ENCODE results near the gene TLE6. TPM values are rescaled to one million over a fixed set of nuclear protein-coding genes. Genes with fewer than 3 reads are reported as not detected.

TLE6 gene
- total RNA-seq, 1 donor from 2014 or later, result 0.11 TPM

DNA sequence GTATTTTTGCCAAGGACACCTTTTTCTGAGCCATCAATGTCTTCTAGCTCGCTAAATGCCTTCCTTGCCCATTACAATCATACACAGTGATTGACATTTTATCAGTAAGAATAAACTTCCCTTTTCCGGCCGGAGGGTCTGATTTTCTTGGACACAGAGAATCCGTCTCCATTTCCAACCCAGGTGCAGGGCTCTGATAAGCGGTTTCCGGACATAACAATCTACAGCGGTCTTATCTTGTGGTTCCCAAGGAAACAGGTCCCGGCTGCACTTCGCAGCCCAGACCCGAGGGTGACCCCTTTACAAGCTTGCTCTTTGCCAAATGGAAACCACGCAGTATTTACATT is 27.5 kb upstream of the TLE6 start:
- FAIRE-seq (no peak), DNase-seq (ENCODE audit: low read depth) (peak; percentile 48)
- peak overlapping the region; percentile 93 for H3K4me2 ChIP-seq (ENCODE audit: low read length)
- peak overlapping the region; percentile 98 for H3K4me3 Mint-ChIP-seq (ENCODE audit: unreplicated experiment)
- no peaks in the 10 kb centered on the region for H3K27me3 ChIP-seq (ENCODE audit: insufficient read depth, low read length)
- H3K27ac ChIP-seq (ENCODE audit: low read depth, low read length), result peak overlapping the region; percentile 84
- no peak for TF ChIP-seq CTCF (IDR thresholded peaks at IDR 0.05; ENCODE audit: insufficient read depth, low read depth, low read length)
- no peak for TF ChIP-seq EZH2 (IDR thresholded peaks at IDR 0.05; ENCODE audit: insufficient read depth, low read length)
- H3K9me3 ChIP-seq (ENCODE audit: insufficient read depth, low read depth, low read length), result no peaks in the 10 kb centered on the region
- H3K9ac ChIP-seq (ENCODE audit: low read length), result peak overlapping the region; percentile 96
- H4K20me1 ChIP-seq (ENCODE audit: insufficient read depth, low read length), result no peaks in the 10 kb centered on the region
- H3K36me3 ChIP-seq (ENCODE audit: insufficient read depth, low read length), result no peaks in the 10 kb centered on the region
- peaks cover 8% of the 10 kb centered on the region for H3K4me1 ChIP-seq (ENCODE audit: insufficient read depth, low read length)
- H3K79me2 ChIP-seq (ENCODE audit: insufficient read depth, low read length), result peaks cover 17% of the 10 kb centered on the region
- peak overlapping the region; percentile 93 for H3K4me3 ChIP-seq (ENCODE audit: insufficient read depth, low read depth, low read length)
- peak overlapping the region; percentile 91 for H3K27ac Mint-ChIP-seq (ENCODE audit: unreplicated experiment)
- H3K4me1 Mint-ChIP-seq (ENCODE audit: low read depth, unreplicated experiment), result peaks cover 3% of the 10 kb centered on the region
- no peaks in the 10 kb centered on the region for H3K9me3 Mint-ChIP-seq (ENCODE audit: unreplicated experiment)
- peak overlapping the region; percentile 69 for H2AFZ ChIP-seq (ENCODE audit: low read depth, low read length)
- H3K36me3 Mint-ChIP-seq (ENCODE audit: low read depth, unreplicated experiment), result no peaks in the 10 kb centered on the region
- peaks cover 5% of the 10 kb centered on the region for H3K27me3 Mint-ChIP-seq (ENCODE audit: low read depth, unreplicated experiment)

- no peaks in the 10 kb centered on the region for H4K20me1 ChIP-seq (ENCODE audit: insufficient read depth, low read length)
- DNase-seq (ENCODE audit: low read depth) (peak; percentile 95), FAIRE-seq (peak; percentile 92)
- H3K27ac Mint-ChIP-seq (ENCODE audit: unreplicated experiment), result peak overlapping the region; percentile 91
- peaks cover 5% of the 10 kb centered on the region for H3K27me3 Mint-ChIP-seq (ENCODE audit: low read depth, unreplicated experiment)
- H3K4me1 ChIP-seq (ENCODE audit: insufficient read depth, low read length), result peaks cover 8% of the 10 kb centered on the region
- H3K4me3 Mint-ChIP-seq (ENCODE audit: unreplicated experiment), result peak overlapping the region; percentile 98
- peak overlapping the region; percentile 93 for H3K4me3 ChIP-seq (ENCODE audit: insufficient read depth, low read depth, low read length)
- peaks cover 3% of the 10 kb centered on the region for H3K4me1 Mint-ChIP-seq (ENCODE audit: low read depth, unreplicated experiment)
- no peaks in the 10 kb centered on the region for H3K9me3 Mint-ChIP-seq (ENCODE audit: unreplicated experiment)
- no peaks in the 10 kb centered on the region for H3K36me3 ChIP-seq (ENCODE audit: insufficient read depth, low read length)
- no peaks in the 10 kb centered on the region for H3K27me3 ChIP-seq (ENCODE audit: insufficient read depth, low read length)
- H3K4me2 ChIP-seq (ENCODE audit: low read length), result peak overlapping the region; percentile 93
- TF ChIP-seq CTCF (IDR thresholded peaks at IDR 0.05; ENCODE audit: insufficient read depth, low read depth, low read length) (no peak), EZH2 (IDR thresholded peaks at IDR 0.05; ENCODE audit: insufficient read depth, low read length) (no peak)
- H3K27ac ChIP-seq (ENCODE audit: low read depth, low read length), result peak overlapping the region; percentile 84
- peak overlapping the region; percentile 96 for H3K9ac ChIP-seq (ENCODE audit: low read length)
- H3K36me3 Mint-ChIP-seq (ENCODE audit: low read depth, unreplicated experiment), result no peaks in the 10 kb centered on the region
- H2AFZ ChIP-seq (ENCODE audit: low read depth, low read length), result peak overlapping the region; percentile 69
- peaks cover 17% of the 10 kb centered on the region for H3K79me2 ChIP-seq (ENCODE audit: insufficient read depth, low read length)
- no peaks in the 10 kb centered on the region for H3K9me3 ChIP-seq (ENCODE audit: insufficient read depth, low read depth, low read length)
Observed at GRCh38 chr19:2950286-2951124, 26.9 kb upstream of the TLE6 start.

- no peaks in the 10 kb centered on the region for H4K20me1 ChIP-seq (ENCODE audit: insufficient read depth, low read length)
- TF ChIP-seq CTCF (IDR thresholded peaks at IDR 0.05; ENCODE audit: insufficient read depth, low read depth, low read length), result no peak
- H3K4me1 ChIP-seq (ENCODE audit: insufficient read depth, low read length), result peaks cover 8% of the 10 kb centered on the region
- FAIRE-seq (no peak), DNase-seq (ENCODE audit: low read depth) (no peak)
- H3K4me3 ChIP-seq (ENCODE audit: insufficient read depth, low read depth, low read length), result no peak overlapping the region
- Mint-ChIP-seq H3K9me3 (ENCODE audit: unreplicated experiment) (no peaks in the 10 kb centered on the region), H3K27ac (ENCODE audit: unreplicated experiment) (no peak overlapping the region), H3K4me3 (ENCODE audit: unreplicated experiment) (no peak overlapping the region), H3K27me3 (ENCODE audit: low read depth, unreplicated experiment) (peaks cover 10% of the 10 kb centered on the region), H3K4me1 (ENCODE audit: low read depth, unreplicated experiment) (peaks cover 3% of the 10 kb centered on the region), H3K36me3 (ENCODE audit: low read depth, unreplicated experiment) (no peaks in the 10 kb centered on the region)
- H3K79me2 ChIP-seq (ENCODE audit: insufficient read depth, low read length), result peaks cover 17% of the 10 kb centered on the region
- no peaks in the 10 kb centered on the region for H3K27me3 ChIP-seq (ENCODE audit: insufficient read depth, low read length)
- no peaks in the 10 kb centered on the region for H3K9me3 ChIP-seq (ENCODE audit: insufficient read depth, low read depth, low read length)
- no peaks in the 10 kb centered on the region for H3K36me3 ChIP-seq (ENCODE audit: insufficient read depth, low read length)
- no peak overlapping the region for H2AFZ ChIP-seq (ENCODE audit: low read depth, low read length)
- no peak overlapping the region for H3K27ac ChIP-seq (ENCODE audit: low read depth, low read length)
- H3K9ac ChIP-seq (ENCODE audit: low read length), result no peak overlapping the region
- no peak overlapping the region for H3K4me2 ChIP-seq (ENCODE audit: low read length)
Observed at GRCh38 chr19:2952953-2953481, 24.3 kb upstream of the TLE6 start.

Data from astrocyte (in vitro differentiated cells and primary cell).